ENCODE data around the gene TARS1. TPM values are rescaled to one million over a fixed set of nuclear protein-coding genes. Genes with fewer than 3 reads are reported as not detected.

Gene TARS1
- total and polyA plus RNA-seq, 4 donors, result 71.5 to 97.5 (median 81.7) TPM

DNA sequence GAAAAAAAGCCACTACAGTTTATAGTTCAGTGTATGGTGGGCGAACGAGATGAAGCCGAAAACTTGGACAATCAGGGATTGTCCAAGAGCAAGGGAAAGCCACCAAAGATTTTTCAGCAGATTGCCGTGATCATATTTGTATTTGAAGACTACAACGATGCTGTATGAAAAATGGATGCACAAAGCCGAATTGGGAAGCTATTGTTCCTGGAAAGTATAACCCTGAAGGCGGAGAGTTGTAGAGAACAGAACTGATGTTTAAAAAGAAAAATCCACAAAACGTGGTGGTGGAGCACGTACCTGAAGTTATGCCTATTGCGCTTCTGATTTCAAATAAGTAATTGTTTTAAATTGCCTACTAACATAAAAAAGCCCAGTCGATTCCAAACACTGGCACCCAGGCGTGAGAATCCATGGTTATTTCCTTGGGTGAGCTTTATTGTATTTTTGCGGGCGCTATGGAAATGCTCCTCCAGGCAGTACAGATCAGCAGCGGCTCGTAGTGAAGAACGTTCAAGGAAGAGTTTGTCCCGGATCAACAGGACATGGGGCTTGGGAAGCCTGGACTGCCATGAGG lies 772 bp upstream of the TARS1 start:
- DNase-seq (no peak), ATAC-seq (ENCODE audit: insufficient read depth, low FRiP score) (no peak)
- Histone ChIP-seq H3K4me3 (peak overlapping the region; percentile 67), H3K27me3 (ENCODE audit: control insufficient read depth in 3 of 3, insufficient read depth in 3 of 3, low read length in 2 of 3) (no peaks in the 10 kb centered on the region), H3K4me1 (ENCODE audit: control insufficient read depth in 5 of 5, insufficient read depth in 5 of 5, low read length in 5 of 5) (peaks cover 4 to 27% (median 12%) of the 10 kb centered on the region in 5 donors), H3K9ac (ENCODE audit: insufficient read depth in 1 of 2, low read length in 2 of 2) (peak overlapping the region; percentile 32 to 81), H3K36me3 (ENCODE audit: control insufficient read depth in 4 of 4, insufficient read depth in 4 of 4, low read length in 4 of 4) (no peaks in the 10 kb centered on the region), H3K9me3 (ENCODE audit: control insufficient read depth in 4 of 4, insufficient read depth in 3 of 4, low read length in 3 of 4) (no peaks in the 10 kb centered on the region), H3K27ac (ENCODE audit: low read depth in 1 of 2, low read length in 1 of 2) (peak overlapping the region; percentile 90 to 94)
- TF ChIP-seq, protein P1, sequence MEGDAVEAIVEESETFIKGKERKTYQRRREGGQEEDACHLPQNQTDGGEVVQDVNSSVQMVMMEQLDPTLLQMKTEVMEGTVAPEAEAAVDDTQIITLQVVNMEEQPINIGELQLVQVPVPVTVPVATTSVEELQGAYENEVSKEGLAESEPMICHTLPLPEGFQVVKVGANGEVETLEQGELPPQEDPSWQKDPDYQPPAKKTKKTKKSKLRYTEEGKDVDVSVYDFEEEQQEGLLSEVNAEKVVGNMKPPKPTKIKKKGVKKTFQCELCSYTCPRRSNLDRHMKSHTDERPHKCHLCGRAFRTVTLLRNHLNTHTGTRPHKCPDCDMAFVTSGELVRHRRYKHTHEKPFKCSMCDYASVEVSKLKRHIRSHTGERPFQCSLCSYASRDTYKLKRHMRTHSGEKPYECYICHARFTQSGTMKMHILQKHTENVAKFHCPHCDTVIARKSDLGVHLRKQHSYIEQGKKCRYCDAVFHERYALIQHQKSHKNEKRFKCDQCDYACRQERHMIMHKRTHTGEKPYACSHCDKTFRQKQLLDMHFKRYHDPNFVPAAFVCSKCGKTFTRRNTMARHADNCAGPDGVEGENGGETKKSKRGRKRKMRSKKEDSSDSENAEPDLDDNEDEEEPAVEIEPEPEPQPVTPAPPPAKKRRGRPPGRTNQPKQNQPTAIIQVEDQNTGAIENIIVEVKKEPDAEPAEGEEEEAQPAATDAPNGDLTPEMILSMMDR (IDR thresholded peaks at IDR 0.05; ENCODE audit: control extremely low read depth, extremely low read depth), result no peak
- WGBS, 2 donors, result 5 to 9% methylated on average over 18 of the region's 18 CpGs

DNA sequence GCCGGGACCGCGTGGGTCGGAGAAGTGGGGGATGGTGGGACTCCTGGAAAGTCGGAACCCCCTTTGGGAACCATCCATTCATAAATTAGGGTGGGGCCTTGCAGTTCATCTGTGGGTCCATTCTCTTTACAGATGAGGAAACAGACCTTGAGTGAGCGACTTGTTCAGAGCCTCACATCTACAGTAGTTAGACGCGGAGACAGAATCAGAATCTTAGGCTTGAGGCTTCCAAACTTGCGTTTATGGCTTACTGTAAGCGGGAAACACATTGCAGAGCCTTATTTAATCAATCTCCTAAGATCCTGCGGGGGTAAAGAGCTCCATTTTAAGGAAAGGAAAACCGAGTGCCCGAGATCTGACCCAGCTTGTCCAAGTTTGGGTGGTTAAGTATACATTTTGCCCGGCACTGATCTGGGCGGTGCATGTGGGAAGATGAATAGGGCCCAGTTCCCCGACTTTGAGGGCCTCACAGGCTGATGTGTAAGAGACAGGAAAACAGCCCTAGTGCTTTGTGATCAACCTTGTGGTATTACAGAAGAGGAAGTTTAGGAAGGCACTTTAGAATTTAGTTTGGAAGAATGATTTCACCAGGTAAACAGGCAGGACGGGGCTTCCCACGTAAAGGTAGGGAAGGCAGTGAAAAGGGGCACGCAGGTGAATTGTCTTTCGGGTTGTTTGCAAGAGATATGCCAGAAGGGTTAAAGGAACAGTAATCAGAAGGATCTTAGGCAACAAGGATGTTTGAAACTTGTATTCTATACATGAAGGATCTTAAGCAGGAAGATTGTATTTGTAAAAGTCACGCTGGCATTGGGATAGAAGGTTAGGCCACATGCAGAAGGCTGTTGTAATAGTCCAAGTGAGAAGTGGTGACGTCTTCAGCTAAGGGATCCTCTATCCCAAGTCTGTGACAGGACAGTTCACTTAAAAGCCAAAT lies 744 bp downstream of the TARS1 start:
- peak overlapping the region; percentile 92 to 94 for H3K27ac ChIP-seq (ENCODE audit: low read depth in 1 of 2, low read length in 1 of 2)
- H3K4me1 ChIP-seq (ENCODE audit: control insufficient read depth in 5 of 5, insufficient read depth in 5 of 5, low read length in 5 of 5), result peaks cover 4 to 27% (median 12%) of the 10 kb centered on the region in 5 donors
- ATAC-seq (ENCODE audit: insufficient read depth, low FRiP score) (no peak), DNase-seq (peak; percentile 36 to 73 (median 72))
- H3K36me3 ChIP-seq (ENCODE audit: control insufficient read depth in 4 of 4, insufficient read depth in 4 of 4, low read length in 4 of 4), result peaks cover 5 to 10% (median 7%) of the 10 kb centered on the region in 4 donors
- H3K4me3 ChIP-seq, result peak overlapping the region; percentile 76
- H3K27me3 ChIP-seq (ENCODE audit: control insufficient read depth in 3 of 3, insufficient read depth in 3 of 3, low read length in 2 of 3), result no peaks in the 10 kb centered on the region
- H3K9ac ChIP-seq (ENCODE audit: insufficient read depth in 1 of 2, low read length in 2 of 2), result peak overlapping the region; percentile 85 to 91
- WGBS, 2 donors, result 2% methylated on average over 22 of the region's 22 CpGs
- H3K9me3 ChIP-seq (ENCODE audit: control insufficient read depth in 4 of 4, insufficient read depth in 3 of 4, low read length in 3 of 4), result no peaks in the 10 kb centered on the region
- TF ChIP-seq, protein P1 (IDR thresholded peaks at IDR 0.05; ENCODE audit: control extremely low read depth, extremely low read depth), result no peak

DNA sequence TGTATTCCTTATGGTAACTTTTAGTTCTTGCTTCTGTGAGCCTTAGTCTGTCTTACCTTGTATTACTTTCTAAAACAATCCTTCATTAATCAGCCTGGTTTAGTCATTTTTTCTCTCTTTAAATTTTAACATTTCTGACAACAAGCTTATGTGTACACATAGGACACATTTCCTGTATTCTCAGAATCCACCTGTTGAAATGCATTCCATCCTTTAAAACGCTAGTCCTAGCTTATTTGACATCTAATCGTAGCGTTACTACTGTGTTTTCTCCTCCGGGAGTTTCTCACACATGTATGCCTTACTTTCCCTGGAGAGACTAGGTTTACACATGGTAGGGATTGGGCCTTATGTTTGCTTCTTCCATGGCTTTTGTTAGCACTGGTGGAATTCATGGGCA lies 3.8 kb downstream of the TARS1 start:
- no peak overlapping the region for H3K27ac ChIP-seq (ENCODE audit: low read depth in 1 of 2, low read length in 1 of 2)
- ATAC-seq (ENCODE audit: insufficient read depth, low FRiP score), result no peak
- peaks cover 7 to 15% (median 10%) of the 10 kb centered on the region in 4 donors for H3K36me3 ChIP-seq (ENCODE audit: control insufficient read depth in 4 of 4, insufficient read depth in 4 of 4, low read length in 4 of 4)
- H3K9ac ChIP-seq (ENCODE audit: insufficient read depth in 1 of 2, low read length in 2 of 2), result no peak overlapping the region
- WGBS, 2 donors, result 84 to 88% methylated on average over 4 of the region's 4 CpGs
- DNase-seq, result no peak
- H3K4me3 ChIP-seq, result no peak overlapping the region
- TF ChIP-seq, protein P1 (IDR thresholded peaks at IDR 0.05; ENCODE audit: control extremely low read depth, extremely low read depth), result no peak
- no peaks in the 10 kb centered on the region for H3K9me3 ChIP-seq (ENCODE audit: control insufficient read depth in 4 of 4, insufficient read depth in 3 of 4, low read length in 3 of 4)
- peaks cover 4 to 27% (median 6%) of the 10 kb centered on the region in 5 donors for H3K4me1 ChIP-seq (ENCODE audit: control insufficient read depth in 5 of 5, insufficient read depth in 5 of 5, low read length in 5 of 5)
- H3K27me3 ChIP-seq (ENCODE audit: control insufficient read depth in 3 of 3, insufficient read depth in 3 of 3, low read length in 2 of 3), result no peaks in the 10 kb centered on the region
